Activated B cell treated with CpG ODN at 0.5 μM for 24 hours (primary cell): Measurements from ENCODE around the gene EIF3A. TPM values are rescaled to one million over a fixed set of nuclear protein-coding genes. Genes with fewer than 3 reads are reported as not detected.

Source experiments
- ATAC-seq: fragments of 200-7000 bp; cut with Tn5 transposase; one replicate; pipeline ENCODE4 v1.10.0; 2021; ENCODE audit warnings: low read depth, mild to moderate bottlenecking, moderate library complexity
- CTCF ChIA-PET: fragments of 350-600 bp; sonication (Branson Sonifier 250); formaldehyde crosslinking; loops from one replicate; lab custom pipeline; 2021; ENCODE audit warnings: antibody characterized with exemption; lab: Charles Lee
- POLR2A ChIA-PET: fragments of 350-600 bp; sonication (Branson Sonifier 250); formaldehyde crosslinking; loops from one replicate; lab custom pipeline; 2021; ENCODE audit warnings: antibody characterized with exemption; lab: Charles Lee
- DNase-seq: peaks from one replicate; pipeline ENCODE4 v3.0.0; 2022
- H3K27ac Mint-ChIP-seq: one replicate; pipeline ENCODE4 v1.8.0; 2020; ENCODE audit warnings: mixed read lengths
- H3K27me3 Mint-ChIP-seq: one replicate; pipeline ENCODE4 v1.8.0; 2021; ENCODE audit warnings: mixed read lengths
- H3K36me3 Mint-ChIP-seq: one replicate; pipeline ENCODE4 v1.8.0; 2021; ENCODE audit warnings: low read depth, mixed read lengths
- H3K4me1 Mint-ChIP-seq: one replicate; pipeline ENCODE4 v1.8.0; 2021; ENCODE audit warnings: mixed read lengths
- H3K4me3 Mint-ChIP-seq: one replicate; pipeline ENCODE4 v1.8.0; 2020; ENCODE audit warnings: mild to moderate bottlenecking, mixed read lengths
- H3K9me3 Mint-ChIP-seq: one replicate; pipeline ENCODE4 v1.8.0; 2020; ENCODE audit warnings: mixed read lengths
- CTCF ChIP-seq: fragments of 200-600 bp; IDR thresholded peaks from one replicate; pipeline ENCODE4 v1.8.0; 2022; ENCODE audit warnings: antibody characterized with exemption, mild to moderate bottlenecking
- intact Hi-C: fragments of 100-400 bp; cut with micrococcal nuclease; formaldehyde crosslinking; loops from one replicate; pipeline ENCODE4 v1.15.1; 2024
- total RNA-seq: library from RNA; stranded (reverse); gene quantifications from 2 replicates; pipeline ENCODE4 v1.2.3, GENCODE V29; 2022

EIF3A gene
- total RNA-seq, 1 donor from 2014 or later: 114 TPM

DNA sequence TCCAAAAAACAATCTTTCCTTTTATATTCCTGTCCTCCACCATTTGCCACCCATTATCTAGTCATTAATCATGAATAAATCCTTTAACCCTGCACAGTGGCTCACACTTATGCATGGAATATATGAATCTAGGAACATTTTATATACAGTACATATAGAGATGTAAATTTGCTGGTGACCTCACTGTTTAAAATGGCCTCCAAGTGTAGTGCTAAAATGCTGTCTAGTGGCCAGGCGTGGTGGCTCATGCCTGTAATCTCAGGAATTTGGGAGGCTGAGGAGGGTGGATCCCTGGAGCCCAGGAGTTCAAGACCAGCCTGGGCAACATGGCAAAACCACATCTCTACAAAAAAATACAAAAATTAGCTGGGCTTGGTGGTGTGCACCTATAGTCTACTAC, 41.5 kb downstream of the EIF3A start:
- H3K9me3 Mint-ChIP-seq: no peaks in the 10 kb centered on the region
- ATAC-seq: no peak
- H3K36me3 Mint-ChIP-seq: peaks cover 84% of the 10 kb centered on the region
- no peak for TF ChIP-seq CTCF
- H3K27me3 Mint-ChIP-seq: no peaks in the 10 kb centered on the region
- no peaks in the 10 kb centered on the region for H3K4me1 Mint-ChIP-seq
- CTCF ChIA-PET: no interaction called here
- intact Hi-C loops: loop anchor here (10.0 kb wide), 1 partner anchor 474 kb away; no protein-coding TSS in a partner anchor
- no peak for DNase-seq
- no peak overlapping the region for H3K27ac Mint-ChIP-seq
- H3K4me3 Mint-ChIP-seq: no peak overlapping the region
- POLR2A ChIA-PET: interaction anchor here (1.0 kb wide), 1 partner anchor 8 kb away, joined by 3 read pairs; no protein-coding TSS in a partner anchor

GRCh38 chr10:119031496-119032059, 49.0 kb downstream of the EIF3A start:
- Mint-ChIP-seq H3K36me3 (peaks cover 34% of the 10 kb centered on the region), H3K9me3 (no peaks in the 10 kb centered on the region), H3K4me1 (peaks cover 22% of the 10 kb centered on the region), H3K4me3 (peak overlapping the region; percentile 50), H3K27me3 (peaks cover 16% of the 10 kb centered on the region), H3K27ac (no peak overlapping the region)
- intact Hi-C loops: loop anchor here (2.0 to 10.0 kb wide), 4 partner anchors 15 to 689 kb away; partner anchors contain the start of genes CACUL1 and FAM204A
- no peak for DNase-seq
- no peak for ATAC-seq
- TF ChIP-seq CTCF: no peak
- ChIA-PET POLR2A (interaction anchor here (0.6 to 1.3 kb wide), 2 partner anchors 8 to 50 kb away, joined by 3 read pairs; no protein-coding TSS in a partner anchor), CTCF (no interaction called here)

- TF ChIP-seq CTCF: no peak
- Mint-ChIP-seq H3K27ac (peak overlapping the region; percentile 68), H3K36me3 (peaks cover 27% of the 10 kb centered on the region), H3K4me3 (peak overlapping the region; percentile 75), H3K27me3 (peaks cover 23% of the 10 kb centered on the region), H3K9me3 (no peaks in the 10 kb centered on the region), H3K4me1 (peaks cover 22% of the 10 kb centered on the region)
- ChIA-PET POLR2A (interaction anchor here (1.3 to 1.9 kb wide), 2 partner anchors 9 to 276 kb away, joined by 3 to 5 read pairs; partner anchors contain the start of gene CACUL1), CTCF (no interaction called here)
- peak; percentile 80 for ATAC-seq
- peak; percentile 72 for DNase-seq
- intact Hi-C loops: loop anchor here (1.0 to 10.0 kb wide), 5 partner anchors 50 to 688 kb away; partner anchors contain the start of genes CACUL1, EIF3A, FAM204A and SFXN4
These were observed 50.0 kb downstream of the EIF3A start for GRCh38 chr10:119030421-119031250.

DNA sequence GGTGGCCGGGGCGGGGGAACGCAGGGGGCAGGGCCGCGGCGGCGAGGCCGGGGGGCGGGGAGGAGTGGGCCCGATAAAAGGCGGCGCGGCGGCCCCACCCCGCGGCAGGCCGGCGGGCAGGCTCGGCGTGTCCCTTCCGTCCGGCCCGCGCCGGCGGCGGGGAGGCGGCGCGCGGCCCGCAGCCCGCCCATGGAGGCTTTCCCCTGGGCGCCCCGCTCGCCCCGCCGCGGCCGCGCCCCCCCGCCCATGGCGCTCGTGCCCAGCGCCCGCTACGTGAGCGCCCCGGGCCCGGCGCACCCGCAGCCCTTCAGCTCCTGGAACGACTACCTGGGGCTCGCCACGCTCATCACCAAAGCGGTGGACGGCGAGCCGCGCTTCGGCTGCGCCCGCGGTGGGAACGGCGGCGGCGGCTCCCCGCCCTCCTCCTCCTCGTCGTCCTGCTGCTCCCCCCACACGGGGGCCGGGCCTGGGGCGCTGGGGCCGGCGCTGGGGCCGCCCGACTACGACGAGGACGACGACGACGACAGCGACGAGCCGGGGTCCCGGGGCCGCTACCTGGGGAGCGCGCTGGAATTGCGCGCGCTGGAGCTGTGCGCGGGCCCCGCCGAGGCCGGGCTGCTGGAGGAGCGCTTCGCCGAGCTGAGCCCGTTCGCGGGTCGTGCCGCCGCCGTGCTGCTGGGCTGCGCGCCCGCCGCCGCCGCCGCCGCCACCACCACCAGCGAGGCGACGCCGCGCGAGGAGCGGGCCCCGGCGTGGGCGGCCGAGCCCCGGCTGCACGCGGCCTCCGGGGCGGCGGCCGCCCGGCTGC, 50.8 kb downstream of the EIF3A start, which contains the start of gene NANOS1:
NANOS1 (plus strand) TSS at position 102 of the 808 bp plus-strand sequence; CDS start at position 190, 88 bp downstream.
- Mint-ChIP-seq H3K9me3 (no peaks in the 10 kb centered on the region), H3K36me3 (peaks cover 26% of the 10 kb centered on the region), H3K4me3 (peak within 1 kb of the TSS; percentile 71), H3K27ac (peak within 1 kb of the TSS; percentile 68), H3K4me1 (peaks cover 22% of the 10 kb centered on the region), H3K27me3 (peaks cover 23% of the 10 kb centered on the region)
- intact Hi-C loops: loop anchor here (1.0 to 10.0 kb wide), 5 partner anchors 50 to 688 kb away; partner anchors contain the start of genes CACUL1, EIF3A, FAM204A and SFXN4
- DNase-seq: peak; percentile 39
- ATAC-seq: no peak
- CTCF ChIA-PET: no interaction called here
- POLR2A ChIA-PET: interaction anchor here (0.6 to 1.9 kb wide), 2 partner anchors 134 to 275 kb away, joined by 3 to 5 read pairs; partner anchors contain the start of gene CACUL1
- no peak for TF ChIP-seq CTCF
